Raji (cell line): ENCODE measurements around the gene TMEM30B.

Source experiments
- POLR2A ChIP-seq: IDR thresholded peaks from 2 replicates; pipeline ENCODE4 v1.6.1; 2011; ENCODE audit warnings: low read depth, low read length, control low read depth; ENCODE audit not compliant: insufficient read depth

The TMEM30B gene

DNA sequence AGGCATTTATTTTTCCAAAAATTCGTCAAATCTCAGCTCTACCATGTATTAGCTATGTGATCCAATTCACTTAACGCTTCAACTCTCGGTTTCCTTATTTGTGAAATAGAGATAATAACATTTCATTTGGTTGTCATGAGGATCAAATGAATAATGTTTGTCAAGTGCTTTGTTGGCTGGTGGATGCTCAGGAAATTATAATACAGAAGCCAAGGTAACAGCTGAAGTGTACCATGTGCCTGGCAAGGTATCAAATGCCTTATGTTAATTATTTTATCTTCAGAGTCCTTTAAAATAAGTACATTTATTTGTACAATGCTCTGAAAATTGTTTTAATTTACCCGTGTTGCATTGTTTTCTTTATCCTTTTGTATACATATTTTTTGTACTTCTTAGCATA is 34.2 kb upstream of the TMEM30B start:
- TF ChIP-seq POLR2A = no peak

- no peak for TF ChIP-seq POLR2A
Measured at GRCh38 chr14:61308198-61308597, 27.1 kb upstream of the TMEM30B start.

- no peak for TF ChIP-seq POLR2A
Measured at GRCh38 chr14:61304688-61305087, 23.6 kb upstream of the TMEM30B start.

DNA sequence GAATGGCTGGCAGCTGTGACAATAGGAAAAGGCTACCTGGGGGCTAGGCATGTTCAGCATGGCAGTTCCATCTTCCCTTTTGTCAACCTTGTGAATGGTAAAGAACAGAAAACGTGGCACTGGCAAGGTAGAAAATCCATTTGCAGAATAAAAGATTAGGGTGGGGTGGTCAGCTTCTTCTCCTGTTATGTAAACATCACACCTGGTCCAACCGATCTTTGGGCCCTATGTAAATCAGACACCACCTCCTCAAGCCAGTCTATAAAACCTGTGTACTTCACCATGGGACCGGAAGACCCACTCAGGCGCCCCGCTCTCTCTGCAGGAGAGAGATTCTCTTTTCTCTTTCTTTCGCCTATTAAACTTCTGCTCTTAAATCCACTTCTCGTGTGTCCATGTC is 19.6 kb upstream of the TMEM30B start:
- no peak for TF ChIP-seq POLR2A

- no peak for TF ChIP-seq POLR2A
Measured at GRCh38 chr14:61300209-61300608, 19.1 kb upstream of the TMEM30B start.

- no peak for TF ChIP-seq POLR2A
Measured at GRCh38 chr14:61298824-61299223, 17.7 kb upstream of the TMEM30B start.

DNA sequence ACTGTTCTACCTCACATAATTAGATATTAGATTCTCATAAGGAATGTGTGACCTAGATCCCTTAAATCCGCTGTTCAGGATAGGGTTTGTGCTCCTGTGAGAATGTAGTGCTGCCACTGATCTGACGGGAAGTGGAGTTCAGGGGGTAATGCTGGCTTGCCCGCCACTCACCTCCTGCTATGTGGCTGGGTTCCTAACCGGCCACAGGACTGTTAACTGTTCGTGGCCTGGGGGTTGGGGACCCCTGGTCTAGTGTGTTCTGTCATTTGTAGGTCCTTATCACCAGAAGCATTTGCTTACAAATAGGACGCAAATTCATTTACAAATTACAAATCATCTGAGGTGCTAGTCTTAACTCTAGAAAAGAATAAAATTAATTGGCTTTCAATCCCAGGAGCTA is 16.4 kb upstream of the TMEM30B start:
- no peak for TF ChIP-seq POLR2A

DNA sequence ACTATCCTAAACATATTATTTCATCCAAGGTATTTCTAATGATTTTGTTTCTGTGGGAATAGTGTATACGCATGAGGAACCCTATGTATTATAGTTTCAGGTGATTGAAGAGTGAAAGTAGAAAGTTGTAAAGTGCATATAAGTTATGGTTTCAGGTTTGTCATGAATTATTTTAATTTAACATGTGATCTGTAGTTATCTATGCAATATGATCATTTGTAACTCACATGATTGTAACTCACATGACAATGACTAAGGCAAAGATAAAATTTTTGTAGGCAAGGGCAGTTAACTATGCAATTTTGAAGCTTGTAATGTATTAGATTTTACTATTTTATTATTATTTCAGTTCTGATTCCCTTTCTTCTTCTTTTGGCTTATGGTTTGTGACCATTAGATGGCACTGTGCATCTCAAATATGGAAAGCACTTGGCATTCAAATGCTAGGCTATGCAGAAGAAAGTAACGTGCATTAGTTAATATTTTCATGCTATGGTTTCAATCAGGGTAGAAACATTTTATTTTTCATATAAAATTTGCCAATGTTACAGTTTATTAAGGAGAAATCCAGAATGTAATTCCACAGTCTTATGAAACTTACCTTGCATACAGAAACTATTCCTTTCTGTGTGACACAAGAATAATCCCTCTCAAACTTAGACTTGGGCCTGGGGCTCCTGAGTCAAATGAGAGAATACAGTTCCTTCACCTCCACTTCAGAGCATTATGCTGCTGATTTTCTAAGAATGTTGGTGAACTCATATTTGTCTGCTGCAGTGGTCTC is 15.8 kb upstream of the TMEM30B start:
- TF ChIP-seq POLR2A = no peak

- no peak for TF ChIP-seq POLR2A
Measured at GRCh38 chr14:61296151-61296550, 15.0 kb upstream of the TMEM30B start.

DNA sequence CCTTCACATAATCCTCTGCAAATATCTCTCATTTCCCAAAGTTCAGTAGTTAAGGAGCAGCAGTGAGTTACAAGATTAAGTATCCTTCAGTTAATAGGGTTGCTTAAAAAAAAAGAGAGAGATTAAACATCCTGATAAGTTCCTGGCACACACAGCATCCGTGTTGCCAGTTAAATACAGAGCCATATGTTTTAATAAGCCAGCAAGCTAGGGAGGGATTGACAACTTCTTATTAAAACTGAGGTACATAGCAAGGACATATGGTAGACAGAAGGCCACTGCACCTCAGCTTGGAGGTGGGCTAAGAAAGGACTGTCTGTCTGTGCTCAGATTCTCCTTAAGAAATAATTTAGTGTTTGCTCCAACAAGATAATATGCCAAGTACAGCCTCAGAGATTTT is 9.6 kb upstream of the TMEM30B start:
- no peak for TF ChIP-seq POLR2A

GRCh38 chr14:61288720-61289119 is 7.6 kb upstream of the TMEM30B start:
- TF ChIP-seq POLR2A = no peak

- TF ChIP-seq POLR2A = no peak
Measured at GRCh38 chr14:61288228-61288627, 7.1 kb upstream of the TMEM30B start.

GRCh38 chr14:61287196-61287595 is 6.1 kb upstream of the TMEM30B start:
- no peak for TF ChIP-seq POLR2A

- TF ChIP-seq POLR2A = no peak
Measured at GRCh38 chr14:61285364-61285763, 4.2 kb upstream of the TMEM30B start.

GRCh38 chr14:61284001-61284400 is 2.9 kb upstream of the TMEM30B start:
- no peak for TF ChIP-seq POLR2A

DNA sequence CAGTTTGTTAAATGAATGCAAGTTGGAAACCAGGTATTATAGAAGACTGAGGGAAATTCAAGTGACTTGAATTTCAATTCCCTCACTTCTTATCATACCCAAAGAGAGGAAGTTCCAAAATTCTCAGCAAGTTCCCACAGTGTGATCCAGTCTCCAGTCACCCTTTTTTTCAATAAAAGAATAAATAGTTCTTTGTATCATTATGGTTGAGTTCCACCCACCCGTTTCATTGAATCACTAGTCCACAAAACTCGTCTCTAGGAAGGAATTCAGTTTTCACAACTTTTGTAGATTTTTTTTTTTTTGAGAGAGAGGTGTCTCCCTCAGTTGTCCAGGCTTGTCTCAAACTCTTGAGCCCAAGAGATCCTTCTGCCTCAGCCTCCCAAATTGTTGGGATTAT is 1.6 kb upstream of the TMEM30B start:
- no peak for TF ChIP-seq POLR2A

DNA sequence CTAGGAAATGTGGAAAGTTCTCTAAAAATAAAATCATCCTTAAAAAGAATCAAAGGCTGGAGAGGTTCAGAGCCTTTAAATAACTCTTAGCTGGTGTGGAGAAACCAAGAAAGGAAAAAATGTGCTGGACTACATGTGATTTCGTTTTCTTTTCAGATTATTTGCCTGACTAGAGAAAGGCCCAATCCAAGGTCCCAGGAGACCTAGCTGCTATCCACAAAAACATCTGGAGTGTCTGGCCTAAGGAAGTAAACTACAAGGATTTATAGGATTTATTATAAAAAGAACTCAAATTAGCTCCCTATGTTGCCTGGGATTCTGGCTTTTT is 774 bp upstream of the TMEM30B start:
- no peak for TF ChIP-seq POLR2A
